ENCODE measurements around the gene AGO4.
"Not testable (repeated sequence)": the region's sequence is repeated elsewhere in the genome, so short reads cannot be mapped to it uniquely, and the experiment has no call there.

AGO4 gene

DNA sequence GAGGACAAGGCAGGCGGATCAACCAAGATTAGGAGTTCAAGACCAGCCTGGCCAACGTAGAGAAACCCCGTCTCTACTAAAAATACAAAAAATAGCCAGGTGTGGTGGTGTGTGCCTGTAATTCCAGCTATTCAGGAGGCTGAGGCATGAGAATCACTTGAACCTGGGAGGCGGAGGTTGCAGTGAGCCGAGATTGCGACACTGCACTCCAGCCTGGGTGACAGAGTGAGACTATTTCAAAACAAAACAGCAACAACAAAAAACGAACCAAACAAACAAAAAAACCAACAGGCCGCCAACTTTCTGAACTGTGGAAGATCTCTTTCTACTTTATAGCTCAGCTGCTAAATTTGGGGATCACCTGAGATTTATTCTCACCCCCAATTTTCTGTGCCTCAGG is 23.5 kb upstream of the AGO4 start:
- H3K4me1 ChIP-seq (ENCODE audit: control insufficient read depth, insufficient read depth, low read length, unreplicated experiment); H3K36me3 ChIP-seq (ENCODE audit: insufficient read depth, low read length); H2AFZ ChIP-seq (ENCODE audit: low read length, unreplicated experiment); H3K27ac ChIP-seq (ENCODE audit: low read depth, low read length); H3K4me3 ChIP-seq (ENCODE audit: low read depth, low read length); H3K79me2 ChIP-seq (ENCODE audit: control insufficient read depth, insufficient read depth, low read length, unreplicated experiment); H3K27me3 ChIP-seq (ENCODE audit: insufficient read depth, low read length): not testable (repeated sequence)

GRCh38 chr1:35788139-35788538 is 19.7 kb upstream of the AGO4 start:
- Histone ChIP-seq H3K27me3 (ENCODE audit: insufficient read depth, low read length) (no peaks in the 10 kb centered on the region), H3K4me3 (ENCODE audit: low read depth, low read length) (no peak overlapping the region), H3K36me3 (ENCODE audit: insufficient read depth, low read length) (no peaks in the 10 kb centered on the region), H3K27ac (ENCODE audit: low read depth, low read length) (no peak overlapping the region), H3K4me1 (ENCODE audit: control insufficient read depth, insufficient read depth, low read length, unreplicated experiment) (no peaks in the 10 kb centered on the region), H2AFZ (ENCODE audit: low read length, unreplicated experiment) (no peak overlapping the region), H3K79me2 (ENCODE audit: control insufficient read depth, insufficient read depth, low read length, unreplicated experiment) (no peaks in the 10 kb centered on the region)

DNA sequence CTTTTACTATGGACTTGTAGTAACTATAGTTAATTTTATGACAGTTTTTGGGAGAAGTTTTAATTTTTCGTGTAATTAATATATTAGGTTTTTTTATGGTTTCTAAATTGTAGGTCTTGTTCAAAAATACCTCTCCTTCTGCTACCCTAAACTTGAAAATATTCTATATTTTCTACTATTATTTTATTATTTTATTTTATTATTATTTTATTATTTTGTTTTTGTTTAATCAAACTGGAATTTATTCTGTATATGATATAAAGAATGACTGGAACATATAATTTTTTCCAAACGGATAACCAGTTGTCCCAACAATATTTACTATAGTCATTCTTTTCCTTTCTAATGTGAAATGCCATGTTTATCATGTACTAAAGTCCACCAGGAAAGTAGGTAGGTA is 17.1 kb upstream of the AGO4 start:
- Histone ChIP-seq H3K4me3 (ENCODE audit: low read depth, low read length) (no peak overlapping the region), H2AFZ (ENCODE audit: low read length, unreplicated experiment) (no peak overlapping the region), H3K27ac (ENCODE audit: low read depth, low read length) (no peak overlapping the region), H3K27me3 (ENCODE audit: insufficient read depth, low read length) (no peaks in the 10 kb centered on the region), H3K4me1 (ENCODE audit: control insufficient read depth, insufficient read depth, low read length, unreplicated experiment) (no peaks in the 10 kb centered on the region), H3K36me3 (ENCODE audit: insufficient read depth, low read length) (no peaks in the 10 kb centered on the region), H3K79me2 (ENCODE audit: control insufficient read depth, insufficient read depth, low read length, unreplicated experiment) (no peaks in the 10 kb centered on the region)

DNA sequence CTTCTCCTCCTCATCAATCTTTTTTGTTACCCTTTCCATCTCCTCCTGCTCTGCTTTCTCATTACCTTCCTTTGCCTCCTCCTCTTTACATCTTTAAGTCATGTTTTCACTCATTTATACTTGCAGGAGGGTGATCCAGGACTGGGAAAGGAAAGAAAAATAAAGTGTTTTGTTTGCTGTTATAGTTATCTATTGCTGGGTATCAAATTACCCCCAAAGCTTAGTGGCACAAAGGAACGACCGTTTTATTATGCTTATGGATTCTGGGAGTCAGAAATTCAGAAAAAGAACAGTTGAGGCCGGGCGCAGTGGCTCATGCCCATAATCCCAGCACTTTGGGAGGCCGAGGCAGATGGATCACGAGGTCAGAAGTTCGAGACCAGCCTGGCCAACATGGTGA is 12.5 kb upstream of the AGO4 start:
- Histone ChIP-seq H3K4me1 (ENCODE audit: control insufficient read depth, insufficient read depth, low read length, unreplicated experiment) (no peaks in the 10 kb centered on the region), H3K27ac (ENCODE audit: low read depth, low read length) (no peak overlapping the region), H3K27me3 (ENCODE audit: insufficient read depth, low read length) (no peaks in the 10 kb centered on the region), H3K36me3 (ENCODE audit: insufficient read depth, low read length) (no peaks in the 10 kb centered on the region), H3K4me3 (ENCODE audit: low read depth, low read length) (no peak overlapping the region), H2AFZ (ENCODE audit: low read length, unreplicated experiment) (no peak overlapping the region), H3K79me2 (ENCODE audit: control insufficient read depth, insufficient read depth, low read length, unreplicated experiment) (no peaks in the 10 kb centered on the region)

DNA sequence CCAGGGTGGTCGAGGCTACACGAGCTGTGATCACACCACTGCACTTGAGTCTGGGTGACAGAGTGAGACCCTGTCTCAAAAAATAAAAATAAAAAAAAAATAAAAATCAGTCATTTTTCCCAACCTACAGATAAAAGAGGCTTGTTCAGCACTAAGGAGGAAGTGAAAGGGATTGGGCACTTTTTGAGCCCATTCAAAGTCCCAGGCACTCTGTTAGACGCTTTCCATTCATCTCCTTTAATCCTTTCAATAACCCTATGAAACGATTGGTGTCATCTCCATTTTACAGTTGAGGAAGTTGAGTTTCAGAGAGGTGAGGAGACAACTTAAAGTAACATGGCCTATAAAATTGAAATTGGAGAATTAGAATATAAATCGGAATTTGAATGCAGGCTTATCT is 10.4 kb upstream of the AGO4 start:
- no peak overlapping the region for H2AFZ ChIP-seq (ENCODE audit: low read length, unreplicated experiment)
- H3K27ac ChIP-seq (ENCODE audit: low read depth, low read length) = no peak overlapping the region
- H3K4me1 ChIP-seq (ENCODE audit: control insufficient read depth, insufficient read depth, low read length, unreplicated experiment) = no peaks in the 10 kb centered on the region

DNA sequence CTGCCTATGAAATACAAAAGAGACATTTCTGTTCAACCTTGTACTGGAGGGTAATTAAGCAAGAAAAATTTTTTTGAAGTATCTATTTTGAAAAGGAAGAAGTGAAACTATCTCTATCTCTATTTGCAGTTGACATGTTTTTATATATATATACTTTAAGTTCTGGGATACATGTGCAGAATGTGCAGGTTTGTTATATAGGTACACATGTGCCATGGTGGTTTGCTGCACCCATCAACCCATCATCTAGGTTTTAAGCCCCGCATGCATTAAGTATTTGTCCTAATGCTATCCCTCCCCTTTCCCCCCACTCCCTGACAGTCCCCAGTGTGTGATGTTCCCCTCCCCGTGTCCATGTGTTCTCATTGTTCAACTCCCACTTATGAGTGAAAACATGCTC is 9.8 kb upstream of the AGO4 start:
- not testable (repeated sequence) for H3K4me1 ChIP-seq (ENCODE audit: control insufficient read depth, insufficient read depth, low read length, unreplicated experiment); H3K4me3 ChIP-seq (ENCODE audit: low read depth, low read length); H3K36me3 ChIP-seq (ENCODE audit: insufficient read depth, low read length); H3K79me2 ChIP-seq (ENCODE audit: control insufficient read depth, insufficient read depth, low read length, unreplicated experiment); H2AFZ ChIP-seq (ENCODE audit: low read length, unreplicated experiment); H3K27ac ChIP-seq (ENCODE audit: low read depth, low read length); H3K27me3 ChIP-seq (ENCODE audit: insufficient read depth, low read length)

More for the DNA sequence above, 10.4 kb upstream of the AGO4 start:
- Histone ChIP-seq H3K79me2 (ENCODE audit: control insufficient read depth, insufficient read depth, low read length, unreplicated experiment) (no peaks in the 10 kb centered on the region), H3K27me3 (ENCODE audit: insufficient read depth, low read length) (no peaks in the 10 kb centered on the region), H3K36me3 (ENCODE audit: insufficient read depth, low read length) (no peaks in the 10 kb centered on the region), H3K4me3 (ENCODE audit: low read depth, low read length) (no peak overlapping the region)

- not testable (repeated sequence) for H3K27me3 ChIP-seq (ENCODE audit: insufficient read depth, low read length); H3K36me3 ChIP-seq (ENCODE audit: insufficient read depth, low read length); H2AFZ ChIP-seq (ENCODE audit: low read length, unreplicated experiment); H3K27ac ChIP-seq (ENCODE audit: low read depth, low read length); H3K4me1 ChIP-seq (ENCODE audit: control insufficient read depth, insufficient read depth, low read length, unreplicated experiment); H3K79me2 ChIP-seq (ENCODE audit: control insufficient read depth, insufficient read depth, low read length, unreplicated experiment); H3K4me3 ChIP-seq (ENCODE audit: low read depth, low read length)
These were observed 7.5 kb upstream of the AGO4 start for GRCh38 chr1:35800167-35800887.

- peaks cover 15% of the 10 kb centered on the region for H3K4me1 ChIP-seq (ENCODE audit: control insufficient read depth, insufficient read depth, low read length, unreplicated experiment)
- H3K27me3 ChIP-seq (ENCODE audit: insufficient read depth, low read length) = no peaks in the 10 kb centered on the region
- peaks cover 23% of the 10 kb centered on the region for H3K79me2 ChIP-seq (ENCODE audit: control insufficient read depth, insufficient read depth, low read length, unreplicated experiment)
- peak overlapping the region; percentile 96 for H3K4me3 ChIP-seq (ENCODE audit: low read depth, low read length)
- H3K27ac ChIP-seq (ENCODE audit: low read depth, low read length) = no peak overlapping the region
- peak overlapping the region; percentile 100 for H2AFZ ChIP-seq (ENCODE audit: low read length, unreplicated experiment)
- H3K36me3 ChIP-seq (ENCODE audit: insufficient read depth, low read length) = no peaks in the 10 kb centered on the region
These were observed 766 bp downstream of the AGO4 start for GRCh38 chr1:35808450-35809113.

GRCh38 chr1:35809114-35810095 is 1.6 kb downstream of the AGO4 start:
- peak overlapping the region; percentile 96 for H3K4me3 ChIP-seq (ENCODE audit: low read depth, low read length)
- peak overlapping the region; percentile 100 for H2AFZ ChIP-seq (ENCODE audit: low read length, unreplicated experiment)
- H3K4me1 ChIP-seq (ENCODE audit: control insufficient read depth, insufficient read depth, low read length, unreplicated experiment) = peaks cover 15% of the 10 kb centered on the region
- peaks cover 23% of the 10 kb centered on the region for H3K79me2 ChIP-seq (ENCODE audit: control insufficient read depth, insufficient read depth, low read length, unreplicated experiment)
- no peak overlapping the region for H3K27ac ChIP-seq (ENCODE audit: low read depth, low read length)
- H3K36me3 ChIP-seq (ENCODE audit: insufficient read depth, low read length) = no peaks in the 10 kb centered on the region
- H3K27me3 ChIP-seq (ENCODE audit: insufficient read depth, low read length) = no peaks in the 10 kb centered on the region

DNA sequence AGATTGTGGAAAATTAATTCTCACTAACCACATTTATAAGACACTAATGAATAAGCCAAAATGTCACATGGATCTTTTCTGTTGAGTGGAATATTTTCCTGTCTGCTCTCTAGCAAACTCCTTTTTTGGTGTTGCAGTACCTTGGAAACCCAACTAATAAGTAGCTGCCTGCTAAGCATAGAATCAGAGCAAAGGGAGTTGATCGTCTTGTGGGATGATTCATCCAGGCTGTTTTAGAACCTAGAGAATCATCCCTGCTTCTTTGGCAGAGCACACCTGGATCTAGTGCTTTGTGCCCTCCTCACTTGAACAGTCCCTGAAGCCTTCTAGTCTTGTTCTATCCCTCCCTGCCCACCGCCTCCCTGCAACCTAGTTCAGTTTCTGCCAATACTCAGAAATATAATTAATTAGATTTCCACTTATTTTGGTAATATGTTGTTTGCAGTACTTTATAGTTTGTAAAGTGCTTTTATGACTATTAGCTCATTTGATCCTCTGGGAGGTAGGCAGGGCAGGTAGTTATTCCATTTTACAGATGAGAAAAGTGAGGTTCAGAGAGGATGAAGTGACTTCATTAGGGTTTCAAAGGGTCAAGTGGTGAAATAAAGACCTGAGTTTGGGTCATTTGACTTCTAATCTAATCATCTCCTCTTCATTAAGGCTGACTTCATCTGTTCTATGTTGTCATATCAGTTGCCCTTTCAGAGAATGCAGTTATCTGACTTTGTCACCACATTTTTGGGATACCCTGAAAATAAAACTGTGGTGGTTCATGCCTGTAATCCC is 2.5 kb downstream of the AGO4 start:
- H3K36me3 ChIP-seq (ENCODE audit: insufficient read depth, low read length) = no peaks in the 10 kb centered on the region
- H3K4me1 ChIP-seq (ENCODE audit: control insufficient read depth, insufficient read depth, low read length, unreplicated experiment) = peaks cover 15% of the 10 kb centered on the region
- no peak overlapping the region for H3K27ac ChIP-seq (ENCODE audit: low read depth, low read length)
- H2AFZ ChIP-seq (ENCODE audit: low read length, unreplicated experiment) = no peak overlapping the region
- peaks cover 23% of the 10 kb centered on the region for H3K79me2 ChIP-seq (ENCODE audit: control insufficient read depth, insufficient read depth, low read length, unreplicated experiment)
- no peak overlapping the region for H3K4me3 ChIP-seq (ENCODE audit: low read depth, low read length)
- no peaks in the 10 kb centered on the region for H3K27me3 ChIP-seq (ENCODE audit: insufficient read depth, low read length)
